Fibroblast of peridontal ligament (primary cell): ENCODE data around the gene EPC2.
A peak's percentile ranks its signal among the peaks of the same experiment; 100 is the strongest.
"Not testable (repeated sequence)": the region's sequence is repeated elsewhere in the genome, so short reads cannot be mapped to it uniquely, and the experiment has no call there.

Source experiments
- DNase-seq: peaks from one replicate; pipeline ENCODE4 v3.0.0-alpha.2; 2010; ENCODE audit errors: extremely low read depth

Gene EPC2

DNA sequence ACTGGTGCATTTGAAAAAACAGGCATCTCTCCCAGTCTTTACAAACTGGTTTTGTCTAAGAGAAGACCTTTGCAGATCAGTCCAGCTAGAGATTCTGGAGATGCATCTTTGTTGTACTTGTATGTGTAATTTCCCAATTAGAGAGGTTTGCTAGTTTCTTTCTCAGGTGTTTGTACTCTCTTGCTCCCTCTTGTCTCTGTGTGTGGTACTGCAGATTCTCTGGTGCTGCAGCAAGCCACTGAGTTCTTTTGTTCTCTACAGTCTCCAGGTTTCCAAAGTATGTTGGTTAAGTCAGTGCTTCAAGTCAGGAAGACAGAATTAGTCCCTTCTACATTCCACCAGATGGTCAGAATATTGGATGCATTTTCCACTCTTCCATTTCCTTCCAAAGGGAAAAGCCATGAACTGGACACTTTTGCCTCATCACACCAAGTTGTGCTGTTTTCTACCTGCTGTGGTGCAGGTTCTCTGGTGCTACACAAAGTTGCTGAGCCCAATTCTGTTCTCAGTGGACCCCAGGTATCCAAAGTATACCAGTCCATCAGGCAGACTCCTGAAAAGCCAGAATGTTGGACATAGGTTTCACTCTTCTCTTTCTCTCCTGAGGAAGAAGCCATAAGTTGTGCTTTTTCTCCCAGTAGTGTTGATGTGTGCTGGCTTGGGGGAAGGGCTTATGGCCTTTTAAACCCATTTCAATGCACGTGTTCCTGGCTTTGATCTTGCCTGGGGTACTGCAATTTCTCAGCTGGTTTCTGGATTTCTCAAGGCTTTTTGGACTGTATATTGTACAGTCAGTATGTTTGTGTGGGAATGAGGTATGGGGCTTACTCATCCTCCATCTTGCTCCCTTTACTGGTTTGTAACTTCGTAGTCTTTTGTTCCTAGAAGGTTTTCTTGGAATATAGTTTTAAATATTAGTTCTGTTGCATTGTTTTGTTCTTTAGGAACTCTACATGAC lies 29.8 kb downstream of the EPC2 start:
- DNase-seq: peak; percentile 10

DNA sequence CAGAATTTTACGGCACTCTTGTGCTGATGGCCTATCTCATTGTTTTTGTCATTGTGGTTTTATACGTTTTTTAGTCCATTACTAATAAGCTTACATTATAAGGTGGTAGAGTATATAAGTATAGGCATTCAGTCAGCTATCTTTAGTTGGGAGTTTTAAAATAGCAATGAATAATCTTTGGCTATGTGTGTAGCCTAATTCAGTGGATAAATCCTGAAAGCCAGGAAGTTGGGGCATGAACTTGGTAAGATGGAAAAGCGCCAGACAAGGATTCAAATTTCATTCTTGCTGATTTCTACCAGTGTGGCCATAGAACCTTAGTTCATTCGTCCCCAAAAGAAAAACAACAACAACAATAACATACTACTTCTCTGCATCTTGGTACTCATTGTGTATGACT lies 31.2 kb downstream of the EPC2 start:
- peak; percentile 51 for DNase-seq

DNA sequence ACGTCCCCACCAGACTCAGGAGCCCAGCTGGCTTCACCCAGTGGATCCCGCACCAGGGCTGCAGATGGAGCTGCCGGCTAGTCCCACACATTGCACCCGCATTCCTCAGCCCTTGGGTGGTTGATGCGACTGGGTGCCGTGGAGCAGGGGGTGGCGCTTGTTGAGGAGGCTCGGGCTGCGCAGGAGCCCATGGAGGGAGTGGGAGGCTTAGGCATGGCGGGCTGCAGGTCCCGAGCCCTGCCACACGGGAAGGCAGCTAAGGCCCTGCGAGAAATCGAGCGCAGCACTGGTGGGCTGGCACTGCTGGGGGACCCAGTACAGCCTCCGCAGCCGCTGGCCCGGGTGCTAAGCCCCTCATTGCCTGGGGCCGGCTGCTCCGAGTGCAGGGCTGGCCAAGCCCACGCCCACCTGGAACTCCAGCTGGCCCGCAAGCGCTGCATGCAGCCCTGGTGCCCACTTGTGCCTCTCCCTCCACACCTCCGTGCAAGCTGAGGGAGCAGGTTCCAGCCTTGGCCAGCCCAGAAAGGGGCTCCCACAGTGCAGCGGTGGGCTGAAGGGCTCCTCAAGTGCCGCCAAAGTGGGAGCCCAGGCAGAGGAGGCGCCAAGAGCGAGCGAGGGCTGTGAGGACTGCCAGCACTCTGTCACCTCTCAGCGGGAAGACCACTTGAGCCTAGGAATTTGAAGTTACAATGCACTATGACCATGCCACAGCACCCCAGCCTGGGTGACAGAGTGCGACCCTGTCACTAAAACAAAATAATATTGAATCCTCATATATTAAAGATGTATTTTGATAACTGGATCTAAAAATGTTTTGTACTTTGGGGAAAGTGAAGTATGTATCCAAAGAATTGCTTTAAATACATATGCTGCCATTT lies 34.0 kb downstream of the EPC2 start:
- not testable (repeated sequence) for DNase-seq

DNA sequence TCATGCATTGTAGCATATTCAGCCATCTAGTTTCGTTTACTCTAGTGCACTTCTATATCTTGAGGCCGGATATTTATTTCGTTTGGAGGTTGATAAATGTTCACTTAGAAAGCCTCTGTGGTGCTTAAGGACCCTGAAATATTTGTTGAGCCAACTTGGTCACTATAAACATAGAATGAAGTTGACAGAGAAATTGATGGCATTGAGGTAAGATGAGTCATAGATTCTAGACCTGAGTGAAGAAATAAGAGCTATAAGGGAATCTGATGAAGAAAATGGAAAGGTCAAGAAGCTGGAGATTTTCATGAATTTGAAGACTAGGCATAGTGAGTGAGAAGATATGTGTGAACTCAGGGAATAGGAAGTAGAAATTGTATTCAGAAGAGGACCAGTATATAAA lies 35.9 kb downstream of the EPC2 start:
- DNase-seq: no peak

DNA sequence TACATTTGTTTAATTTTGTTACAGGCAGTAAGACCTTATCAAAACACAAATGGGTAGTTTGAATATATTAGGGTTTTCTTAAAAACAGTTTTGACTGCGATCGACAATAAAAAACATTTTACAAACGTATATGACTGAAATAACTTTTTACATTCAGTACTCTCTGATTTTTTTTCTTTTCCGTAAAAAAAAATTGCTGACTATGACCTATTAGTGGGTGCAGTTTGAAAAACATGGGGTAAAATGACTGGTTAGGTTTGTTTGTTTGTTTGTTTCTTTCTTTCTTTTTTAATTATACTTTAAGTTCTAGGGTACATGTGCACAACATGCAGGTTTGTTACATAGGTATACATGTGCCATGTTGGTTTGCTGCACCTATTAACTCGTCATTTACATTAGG lies 36.9 kb downstream of the EPC2 start:
- no peak for DNase-seq

DNA sequence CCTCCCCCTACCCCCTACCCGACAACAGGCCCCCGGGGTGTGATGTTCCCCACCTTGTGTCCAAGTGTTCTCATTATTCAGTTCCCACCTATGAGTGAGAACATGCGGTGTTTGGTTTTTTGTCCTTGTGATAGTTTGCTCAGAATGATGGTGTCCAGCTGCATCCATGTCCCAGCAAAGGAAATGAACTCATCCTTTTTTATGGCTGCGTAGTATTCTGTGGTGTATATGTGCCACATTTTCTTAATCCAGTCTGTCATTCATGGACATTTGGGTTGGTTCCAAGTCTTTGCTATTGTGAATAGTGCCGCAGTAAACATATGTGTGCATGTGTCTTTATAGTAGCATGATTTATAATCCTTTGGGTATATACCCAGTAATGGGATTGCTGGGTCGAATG lies 37.3 kb downstream of the EPC2 start:
- DNase-seq: not testable (repeated sequence)

DNA sequence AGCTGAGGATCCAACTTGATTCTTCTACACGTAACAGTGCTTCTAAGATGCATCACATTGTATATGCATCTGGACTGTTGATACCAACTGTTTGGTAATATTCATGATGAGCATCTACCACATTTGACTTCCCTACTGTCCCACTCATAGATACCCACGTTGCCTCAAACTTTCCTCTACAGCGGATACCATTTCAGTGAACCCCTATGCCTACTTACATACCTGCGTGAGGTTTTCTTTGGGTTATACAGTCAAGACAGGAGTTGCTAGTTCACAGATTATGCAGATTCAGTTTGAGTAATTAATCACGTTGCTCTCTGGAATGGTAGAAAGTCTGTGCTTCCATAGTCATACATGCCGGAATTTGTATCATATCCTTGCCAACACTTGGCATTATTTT lies 40.0 kb downstream of the EPC2 start:
- DNase-seq: no peak

DNA sequence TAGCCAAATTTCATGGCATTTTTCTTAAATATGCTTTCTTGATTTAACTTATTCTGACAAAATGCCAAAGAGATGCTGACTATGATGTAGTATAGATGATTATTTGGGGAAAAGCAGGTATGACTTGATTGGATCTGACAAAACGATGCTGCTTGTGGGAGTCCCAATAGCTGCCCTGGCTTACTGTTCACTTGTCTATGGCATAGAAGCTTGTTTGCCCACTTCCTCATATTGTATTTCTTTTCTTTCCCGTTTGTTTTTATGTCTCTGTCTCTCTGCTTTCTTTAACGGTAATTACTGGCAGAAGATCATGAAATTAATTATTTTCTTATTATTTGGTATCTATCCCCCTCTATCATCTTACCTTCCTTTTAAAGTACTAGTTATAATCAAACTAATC lies 43.0 kb downstream of the EPC2 start:
- DNase-seq: no peak

DNA sequence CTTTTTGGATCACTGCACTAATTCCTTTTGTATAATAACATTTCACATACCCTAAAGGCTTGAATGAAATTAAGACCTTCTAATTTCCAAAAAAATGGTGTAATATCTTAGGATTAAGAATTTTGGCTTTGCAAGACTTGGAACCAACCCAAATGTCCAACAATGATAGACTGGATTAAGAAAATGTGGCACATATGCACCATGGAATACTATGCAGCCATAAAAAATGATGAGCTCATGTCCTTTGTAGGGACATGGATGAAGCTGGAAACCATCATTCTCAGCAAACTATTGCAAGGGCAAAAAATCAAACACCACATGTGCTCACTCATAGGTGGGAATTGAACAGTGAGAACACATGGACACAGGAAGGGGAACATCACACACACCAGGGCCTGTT lies 43.5 kb downstream of the EPC2 start:
- not testable (repeated sequence) for DNase-seq

DNA sequence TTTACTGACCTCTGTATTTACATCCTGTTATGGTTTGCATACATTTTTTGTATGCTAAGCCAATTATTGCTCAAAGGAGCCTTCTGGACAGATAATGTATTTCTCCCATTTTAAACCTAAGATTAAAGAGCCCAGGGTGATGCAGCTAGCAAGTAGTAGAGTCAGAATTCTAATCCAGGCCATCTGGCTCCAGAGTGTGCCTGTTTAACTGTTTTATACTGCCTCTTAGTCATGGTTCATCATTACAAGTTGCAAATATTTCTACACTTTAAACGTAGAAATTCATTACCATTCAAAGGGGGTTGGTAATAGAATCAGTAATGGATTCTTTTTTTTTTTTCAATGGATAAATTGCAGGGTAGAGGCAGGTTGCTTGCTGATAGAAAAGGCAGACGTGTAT lies 52.4 kb downstream of the EPC2 start:
- no peak for DNase-seq

DNA sequence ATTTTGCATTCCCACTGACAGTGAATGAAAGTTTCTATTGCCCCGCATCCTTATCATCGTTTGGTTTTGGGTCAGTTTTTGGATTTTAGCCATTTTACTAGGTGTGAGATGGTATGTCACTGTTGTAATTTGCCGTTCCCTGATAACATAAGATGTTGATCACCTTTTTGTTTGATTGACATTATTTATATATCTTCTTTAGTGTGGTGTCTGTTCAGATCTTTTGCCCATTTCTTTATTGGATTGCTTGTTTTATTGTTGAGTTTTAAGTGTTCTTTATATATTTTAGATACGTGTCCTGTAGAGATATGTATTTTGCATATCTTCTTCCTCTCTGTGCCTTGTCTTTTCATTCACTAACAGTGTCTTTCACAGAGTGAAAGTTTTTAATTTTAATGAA lies 55.3 kb downstream of the EPC2 start:
- DNase-seq: no peak

DNA sequence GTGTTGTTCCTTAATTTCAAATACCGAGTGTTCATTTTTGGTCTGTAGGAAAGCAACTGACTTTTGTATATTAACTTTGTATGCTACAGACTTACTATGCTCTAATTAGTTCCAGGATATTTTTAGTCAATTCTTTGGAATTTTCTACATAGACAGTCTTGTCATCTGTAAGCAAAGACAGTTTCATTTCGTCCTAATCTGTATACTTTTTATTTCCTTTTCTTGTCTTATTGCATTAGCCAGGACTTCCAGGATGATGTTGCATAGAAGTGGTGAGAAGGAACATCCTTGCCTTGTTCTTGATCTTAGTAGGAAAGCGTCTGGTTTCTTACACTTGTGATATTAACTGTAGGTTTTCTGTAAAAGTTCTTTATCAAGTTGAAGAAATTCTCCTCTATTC lies 56.5 kb downstream of the EPC2 start:
- DNase-seq: no peak

DNA sequence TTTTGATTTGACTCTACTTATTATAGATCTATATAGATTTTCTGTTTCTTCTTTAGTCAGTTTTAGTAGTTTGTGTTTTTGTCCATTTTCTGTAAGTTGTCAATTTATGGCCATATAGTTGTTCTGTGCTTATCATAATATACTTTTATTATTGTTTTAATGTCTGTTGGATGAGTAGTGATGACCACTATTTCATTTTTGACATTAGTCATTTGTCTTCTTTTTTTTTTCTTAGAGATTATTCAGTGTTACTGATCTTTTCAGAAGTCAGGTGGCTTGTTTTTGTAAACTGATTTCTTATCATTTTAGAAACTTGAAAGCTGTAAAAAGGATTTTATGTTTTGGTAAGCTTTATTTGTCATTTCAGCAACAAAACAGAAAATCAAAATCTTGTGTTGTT lies 57.3 kb downstream of the EPC2 start:
- no peak for DNase-seq

DNA sequence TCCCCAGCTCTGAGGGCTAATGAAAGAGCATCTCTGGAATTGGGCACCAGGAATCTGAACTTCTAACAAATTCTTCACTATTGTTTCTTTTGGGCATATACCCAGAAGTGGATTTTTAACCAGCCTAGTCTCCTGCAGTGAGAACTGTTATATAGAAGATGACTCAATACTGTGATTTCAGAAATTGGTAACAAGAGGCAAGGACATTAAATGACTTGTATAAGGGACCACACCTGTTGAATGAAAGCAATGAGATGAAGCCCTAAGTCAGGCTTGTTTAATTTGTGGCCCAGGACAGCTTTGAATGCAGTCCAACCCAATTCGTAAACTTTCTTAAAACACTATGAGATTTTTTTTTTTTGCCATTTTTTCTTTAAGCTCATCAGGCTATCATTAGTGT lies 57.9 kb downstream of the EPC2 start:
- no peak for DNase-seq

DNA sequence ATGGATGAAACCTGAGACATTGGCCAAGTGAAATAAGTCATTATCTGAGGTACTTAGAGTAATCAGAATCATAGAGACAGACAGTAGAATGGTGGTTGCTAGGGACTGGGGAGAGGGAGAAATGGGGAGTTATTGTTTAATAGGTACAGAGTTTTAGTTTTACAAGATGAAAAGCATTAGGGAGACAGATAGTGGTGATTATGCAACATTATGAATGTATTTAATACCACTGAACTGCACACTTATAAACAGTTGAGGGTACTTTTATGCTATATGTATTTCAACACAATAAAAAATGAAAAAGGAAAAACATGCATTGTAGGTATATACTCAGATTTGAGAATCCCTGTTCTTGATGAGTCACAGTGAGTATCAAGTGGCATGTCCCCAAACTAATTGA lies 59.7 kb downstream of the EPC2 start:
- DNase-seq: peak; percentile 9

DNA sequence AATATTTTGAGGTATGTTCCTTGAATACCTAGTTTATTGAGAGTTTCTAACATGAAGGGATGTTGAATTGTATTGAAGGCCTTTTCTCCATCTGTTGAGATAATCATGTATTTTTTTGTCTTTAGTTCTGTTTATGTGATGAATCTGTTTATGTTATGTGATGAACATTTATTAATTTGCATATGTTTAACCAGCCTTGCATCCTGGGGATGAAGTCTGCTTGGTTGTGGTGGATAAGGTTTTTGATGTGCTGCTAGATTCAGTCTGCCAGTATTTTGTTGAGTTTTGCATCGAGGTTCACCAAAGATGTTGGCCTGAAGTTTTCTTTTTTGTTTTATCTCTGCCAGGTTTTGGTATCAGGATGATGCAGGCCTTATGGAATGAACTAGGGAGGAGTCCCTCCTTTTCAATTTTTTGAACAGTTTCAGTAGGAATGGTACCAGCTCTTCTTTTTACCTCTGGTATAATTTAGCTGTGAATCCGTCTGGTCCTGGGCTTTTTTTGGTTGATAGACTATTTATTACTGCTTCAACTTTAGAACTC lies 71.9 kb downstream of the EPC2 start:
- DNase-seq: no peak

DNA sequence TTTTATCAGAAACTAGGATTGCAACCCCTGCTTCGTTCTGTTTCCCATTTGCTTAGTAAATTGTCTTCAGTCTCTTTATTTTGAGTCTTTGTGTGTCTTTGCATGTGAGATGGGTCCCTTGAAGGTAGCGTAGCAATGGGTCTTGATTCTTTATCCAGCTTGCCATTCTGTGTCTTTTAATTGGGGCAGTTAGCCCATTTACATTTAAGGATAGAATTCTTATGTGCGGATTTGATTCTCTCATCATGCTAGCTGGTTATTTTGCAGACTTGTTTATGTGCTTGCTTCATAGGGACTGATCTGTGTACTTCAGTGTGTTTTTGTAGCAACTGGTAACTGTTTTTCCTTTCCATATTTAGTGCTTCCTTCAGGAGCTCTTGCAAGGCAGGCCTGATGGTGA lies 73.5 kb downstream of the EPC2 start:
- DNase-seq: no peak

DNA sequence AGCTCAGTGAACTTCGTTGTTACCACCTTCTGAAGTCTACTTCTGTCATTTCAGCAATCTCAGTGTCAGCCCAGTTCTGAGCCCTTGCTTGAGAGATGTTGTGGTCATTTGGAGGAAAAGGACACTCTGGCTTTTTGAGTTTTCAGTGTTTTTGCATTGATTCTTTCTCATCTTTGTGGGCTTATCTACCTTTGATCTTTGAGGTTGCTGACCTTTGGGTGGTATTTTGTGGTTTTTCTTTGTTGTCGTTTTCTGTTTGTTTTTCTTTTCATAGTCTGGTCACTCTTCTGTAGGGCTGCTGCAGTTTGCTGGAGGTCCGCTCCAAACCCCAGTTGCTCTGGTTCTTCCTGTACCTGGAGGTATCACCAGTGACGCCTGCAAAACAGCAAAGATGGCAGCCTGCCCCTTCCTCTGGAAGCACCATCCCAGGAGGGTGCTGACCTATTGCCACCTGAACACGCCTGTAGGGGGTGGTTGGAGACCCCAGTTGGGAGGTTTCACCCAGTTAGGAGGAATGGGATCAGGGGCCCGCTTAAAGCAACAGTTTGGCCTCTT lies 74.7 kb downstream of the EPC2 start:
- DNase-seq: no peak

DNA sequence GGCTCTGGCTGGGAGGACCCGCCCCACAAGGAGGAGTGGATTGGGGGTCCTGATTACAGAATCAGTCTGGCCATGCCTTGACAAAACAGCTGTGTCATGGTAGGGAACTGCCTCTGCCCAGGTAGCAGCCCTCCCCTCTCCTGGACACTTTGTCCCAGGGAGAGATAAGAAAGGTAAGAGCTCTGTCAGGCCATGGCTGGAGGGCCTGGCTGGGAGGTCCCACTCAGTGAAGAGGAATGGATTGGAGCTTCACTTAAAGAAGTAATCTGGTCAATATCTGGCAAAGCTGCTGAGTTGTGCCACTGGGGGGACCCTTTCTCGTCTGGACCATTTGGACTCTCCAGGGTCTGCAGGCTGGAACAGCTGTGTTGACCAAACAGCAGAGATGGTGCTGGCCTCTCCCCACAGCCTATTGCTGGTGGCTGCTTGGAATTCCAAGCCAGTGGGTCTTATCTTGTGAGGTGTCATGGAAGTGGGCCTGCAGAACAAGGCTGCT lies 75.4 kb downstream of the EPC2 start:
- DNase-seq: no peak

DNA sequence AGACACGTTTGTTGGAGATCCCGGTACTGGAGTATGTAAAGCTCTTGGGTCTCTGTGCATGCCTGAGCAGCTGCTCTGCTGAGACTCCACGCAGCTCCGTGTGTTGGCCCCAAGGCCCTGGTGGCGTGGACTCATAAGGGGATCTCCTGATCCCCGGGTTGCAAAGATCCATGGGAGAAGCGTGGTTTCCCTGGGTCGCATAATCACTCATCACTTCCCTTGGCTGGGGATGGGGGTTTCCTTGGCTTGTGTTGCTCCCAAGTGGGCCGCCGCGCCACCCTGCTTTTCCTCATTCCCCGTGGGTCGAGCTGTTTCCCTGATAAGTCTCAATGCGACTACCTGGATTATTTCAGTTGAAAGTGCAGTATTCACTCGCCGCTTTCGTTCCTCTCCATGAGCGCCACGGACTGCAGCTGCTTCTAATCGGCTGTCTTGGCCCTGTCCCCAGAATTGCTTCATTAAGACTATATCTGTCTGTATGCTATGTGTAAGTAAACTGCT lies 76.0 kb downstream of the EPC2 start:
- peak; percentile 46 for DNase-seq

DNA sequence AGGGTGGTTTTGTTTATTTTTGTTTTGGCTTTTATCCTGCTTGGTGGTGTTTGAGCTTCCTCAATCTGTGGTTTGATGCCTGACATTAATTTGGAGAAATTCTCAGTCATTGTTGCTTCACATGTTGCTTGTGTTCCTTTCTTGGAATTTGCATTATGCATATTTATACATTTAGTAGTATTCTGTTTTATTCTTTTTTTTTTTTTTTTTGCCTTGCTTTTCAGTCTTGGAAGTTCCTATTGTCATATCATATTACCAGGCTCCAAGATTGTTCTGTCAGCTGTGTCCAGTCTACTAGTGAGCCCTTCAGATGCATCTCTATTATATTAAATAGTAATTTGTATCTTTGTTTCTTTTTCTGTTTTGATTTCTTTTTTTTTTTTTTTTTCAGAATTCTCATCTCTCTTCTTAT lies 77.0 kb downstream of the EPC2 start:
- peak; percentile 23 for DNase-seq
